ENCODE measurements around the gene NR2F1-AS1. TPM values are rescaled to one million over a fixed set of nuclear protein-coding genes. Genes with fewer than 3 reads are reported as not detected.
"Not testable (repeated sequence)": the region's sequence is repeated elsewhere in the genome, so short reads cannot be mapped to it uniquely, and the experiment has no call there.

Gene NR2F1-AS1
- total and polyA plus RNA-seq, 3 experiments from 2014 or later, result not detected

- ChIA-PET POLR2A (no interaction called here), CTCF (no interaction called here)
- Mint-ChIP-seq H3K9me3 (peaks cover 2 to 4% (median 3%) of the 10 kb centered on the region in 5 donors), H3K4me3 (no peak overlapping the region), H3K27ac (no peak overlapping the region), H3K27me3 (peaks cover 15 to 43% of the 10 kb centered on the region in 2 donors), H3K36me3 (no peaks in the 10 kb centered on the region), H3K4me1 (no peaks in the 10 kb centered on the region)
- no peak for DNase-seq
- no peaks in the 10 kb centered on the region for H3K27me3 ChIP-seq (ENCODE audit: insufficient read depth, low read length, poor library complexity, severe bottlenecking)
- no peaks in the 10 kb centered on the region for H3K9me3 ChIP-seq (ENCODE audit: low read length)
- no peak overlapping the region for H3K27ac ChIP-seq (ENCODE audit: low read depth, low read length)
- H3K4me1 ChIP-seq (ENCODE audit: insufficient read depth, low read length), result no peaks in the 10 kb centered on the region
- H3K36me3 ChIP-seq (ENCODE audit: insufficient read depth, low read length), result no peaks in the 10 kb centered on the region
- no peak overlapping the region for H3K4me3 ChIP-seq (ENCODE audit: low read length)
Measured at GRCh38 chr5:93545872-93546271, 35.1 kb downstream of the NR2F1-AS1 start.

GRCh38 chr5:93532370-93532769 lies 48.6 kb downstream of the NR2F1-AS1 start:
- H3K9me3 ChIP-seq (ENCODE audit: low read length), result no peaks in the 10 kb centered on the region
- Mint-ChIP-seq H3K9me3 (peaks cover 0 to 7% (median 5%) of the 10 kb centered on the region in 5 donors), H3K36me3 (no peaks in the 10 kb centered on the region), H3K4me3 (no peak overlapping the region), H3K4me1 (no peaks in the 10 kb centered on the region), H3K27ac (no peak overlapping the region), H3K27me3 (peaks cover 0 to 15% of the 10 kb centered on the region in 2 donors)
- H3K4me3 ChIP-seq (ENCODE audit: low read length), result no peak overlapping the region
- no peaks in the 10 kb centered on the region for H3K27me3 ChIP-seq (ENCODE audit: insufficient read depth, low read length, poor library complexity, severe bottlenecking)
- no peak overlapping the region for H3K27ac ChIP-seq (ENCODE audit: low read depth, low read length)
- CTCF ChIA-PET, result no interaction called here
- no peaks in the 10 kb centered on the region for H3K36me3 ChIP-seq (ENCODE audit: insufficient read depth, low read length)
- H3K4me1 ChIP-seq (ENCODE audit: insufficient read depth, low read length), result no peaks in the 10 kb centered on the region
- no peak for DNase-seq
- POLR2A ChIA-PET, result no interaction called here

GRCh38 chr5:93521815-93522214 lies 59.2 kb downstream of the NR2F1-AS1 start:
- H3K4me1 Mint-ChIP-seq; CTCF ChIA-PET; H3K9me3 ChIP-seq (ENCODE audit: low read length); H3K4me1 ChIP-seq (ENCODE audit: insufficient read depth, low read length); H3K27ac ChIP-seq (ENCODE audit: low read depth, low read length); H3K4me3 Mint-ChIP-seq; H3K27ac Mint-ChIP-seq; DNase-seq; H3K4me3 ChIP-seq (ENCODE audit: low read length); H3K27me3 ChIP-seq (ENCODE audit: insufficient read depth, low read length, poor library complexity, severe bottlenecking); H3K36me3 Mint-ChIP-seq; POLR2A ChIA-PET; H3K36me3 ChIP-seq (ENCODE audit: insufficient read depth, low read length): not testable (repeated sequence)
- peaks cover 15 to 21% of the 10 kb centered on the region in 2 donors for H3K27me3 Mint-ChIP-seq
- H3K9me3 Mint-ChIP-seq, result peaks cover 7 to 44% (median 29%) of the 10 kb centered on the region in 5 donors

- Histone ChIP-seq H3K4me3 (ENCODE audit: low read length) (no peak overlapping the region), H3K9me3 (ENCODE audit: low read length) (no peaks in the 10 kb centered on the region), H3K27me3 (ENCODE audit: insufficient read depth, low read length, poor library complexity, severe bottlenecking) (no peaks in the 10 kb centered on the region), H3K27ac (ENCODE audit: low read depth, low read length) (no peak overlapping the region), H3K4me1 (ENCODE audit: insufficient read depth, low read length) (no peaks in the 10 kb centered on the region), H3K36me3 (ENCODE audit: insufficient read depth, low read length) (no peaks in the 10 kb centered on the region)
- DNase-seq, result no peak
- H3K36me3 Mint-ChIP-seq, result peaks cover 0 to 5% (median 0%) of the 10 kb centered on the region in 3 donors
- no peak overlapping the region for H3K27ac Mint-ChIP-seq
- H3K4me3 Mint-ChIP-seq, result no peak overlapping the region
- H3K27me3 Mint-ChIP-seq, result peaks cover 9 to 11% of the 10 kb centered on the region in 2 donors
- POLR2A ChIA-PET, result no interaction called here
- peaks cover 0 to 26% (median 23%) of the 10 kb centered on the region in 5 donors for H3K9me3 Mint-ChIP-seq
- no peaks in the 10 kb centered on the region for H3K4me1 Mint-ChIP-seq
- CTCF ChIA-PET, result no interaction called here
Measured at GRCh38 chr5:93519740-93520139, 61.3 kb downstream of the NR2F1-AS1 start.

- POLR2A ChIA-PET, result no interaction called here
- CTCF ChIA-PET, result no interaction called here
Measured at GRCh38 chr5:93517828-93518227, 63.2 kb downstream of the NR2F1-AS1 start.

GRCh38 chr5:93513298-93513697 lies 67.7 kb downstream of the NR2F1-AS1 start:
- no peak overlapping the region for H3K4me3 ChIP-seq (ENCODE audit: low read length)
- Mint-ChIP-seq H3K36me3 (no peaks in the 10 kb centered on the region), H3K4me3 (no peak overlapping the region), H3K27me3 (peaks cover 0 to 6% of the 10 kb centered on the region in 2 donors), H3K9me3 (no peaks in the 10 kb centered on the region), H3K27ac (no peak overlapping the region), H3K4me1 (no peaks in the 10 kb centered on the region)
- H3K4me1 ChIP-seq (ENCODE audit: insufficient read depth, low read length), result no peaks in the 10 kb centered on the region
- ChIA-PET POLR2A (no interaction called here), CTCF (no interaction called here)
- no peaks in the 10 kb centered on the region for H3K9me3 ChIP-seq (ENCODE audit: low read length)
- no peak overlapping the region for H3K27ac ChIP-seq (ENCODE audit: low read depth, low read length)
- DNase-seq, result no peak
- H3K36me3 ChIP-seq (ENCODE audit: insufficient read depth, low read length), result no peaks in the 10 kb centered on the region
- no peaks in the 10 kb centered on the region for H3K27me3 ChIP-seq (ENCODE audit: insufficient read depth, low read length, poor library complexity, severe bottlenecking)

More at GRCh38 chr5:93517828-93518227, 63.2 kb downstream of the NR2F1-AS1 start:
- Histone ChIP-seq H3K9me3 (ENCODE audit: low read length) (no peaks in the 10 kb centered on the region), H3K4me3 (ENCODE audit: low read length) (no peak overlapping the region), H3K36me3 (ENCODE audit: insufficient read depth, low read length) (no peaks in the 10 kb centered on the region), H3K27me3 (ENCODE audit: insufficient read depth, low read length, poor library complexity, severe bottlenecking) (no peaks in the 10 kb centered on the region), H3K4me1 (ENCODE audit: insufficient read depth, low read length) (no peaks in the 10 kb centered on the region), H3K27ac (ENCODE audit: low read depth, low read length) (no peak overlapping the region)
- Mint-ChIP-seq H3K36me3 (peaks cover 0 to 5% (median 0%) of the 10 kb centered on the region in 3 donors), H3K4me3 (no peak overlapping the region), H3K9me3 (peaks cover 0 to 19% (median 16%) of the 10 kb centered on the region in 5 donors), H3K27me3 (peaks cover 10 to 11% of the 10 kb centered on the region in 2 donors), H3K27ac (no peak overlapping the region), H3K4me1 (no peaks in the 10 kb centered on the region)
- no peak for DNase-seq

- ChIA-PET POLR2A (no interaction called here), CTCF (no interaction called here)
- Histone ChIP-seq H3K27me3 (ENCODE audit: insufficient read depth, low read length, poor library complexity, severe bottlenecking) (no peaks in the 10 kb centered on the region), H3K36me3 (ENCODE audit: insufficient read depth, low read length) (no peaks in the 10 kb centered on the region), H3K4me3 (ENCODE audit: low read length) (no peak overlapping the region), H3K9me3 (ENCODE audit: low read length) (no peaks in the 10 kb centered on the region), H3K27ac (ENCODE audit: low read depth, low read length) (no peak overlapping the region), H3K4me1 (ENCODE audit: insufficient read depth, low read length) (no peaks in the 10 kb centered on the region)
- Mint-ChIP-seq H3K9me3 (no peaks in the 10 kb centered on the region), H3K4me1 (no peaks in the 10 kb centered on the region), H3K27ac (no peak overlapping the region), H3K27me3 (peaks cover 0 to 6% of the 10 kb centered on the region in 2 donors), H3K36me3 (no peaks in the 10 kb centered on the region), H3K4me3 (no peak overlapping the region)
- DNase-seq, result no peak
Measured at GRCh38 chr5:93512799-93513198, 68.2 kb downstream of the NR2F1-AS1 start.

- Histone ChIP-seq H3K36me3 (ENCODE audit: insufficient read depth, low read length) (no peaks in the 10 kb centered on the region), H3K27ac (ENCODE audit: low read depth, low read length) (no peak overlapping the region), H3K4me1 (ENCODE audit: insufficient read depth, low read length) (no peaks in the 10 kb centered on the region), H3K9me3 (ENCODE audit: low read length) (no peaks in the 10 kb centered on the region), H3K27me3 (ENCODE audit: insufficient read depth, low read length, poor library complexity, severe bottlenecking) (no peaks in the 10 kb centered on the region), H3K4me3 (ENCODE audit: low read length) (no peak overlapping the region)
- ChIA-PET POLR2A (no interaction called here), CTCF (no interaction called here)
- Mint-ChIP-seq H3K4me3 (no peak overlapping the region), H3K4me1 (no peaks in the 10 kb centered on the region), H3K27me3 (peaks cover 1 to 6% of the 10 kb centered on the region in 2 donors), H3K36me3 (no peaks in the 10 kb centered on the region), H3K9me3 (no peaks in the 10 kb centered on the region), H3K27ac (no peak overlapping the region)
- no peak for DNase-seq
Measured at GRCh38 chr5:93511445-93511844, 69.6 kb downstream of the NR2F1-AS1 start.
